Vagina (tissue), 2 donors: ENCODE results near the gene CHAF1A. TPM values are rescaled to one million over a fixed set of nuclear protein-coding genes. Genes with fewer than 3 reads are reported as not detected.

Experiments used
- DNase-seq, 2 donors: peaks; one replicate each; pipeline ENCODE4 v3.0.0-alpha.2; 2017; ENCODE audit errors: extremely low spot score in 2 of 2
- H3K27ac ChIP-seq: fragments of 200-600 bp; sonication (generic); one replicate; pipeline ENCODE4 v1.5.1; 2019
- H3K27me3 ChIP-seq: fragments of 200-600 bp; sonication (generic); one replicate; pipeline ENCODE4 v1.5.1; 2019
- H3K36me3 ChIP-seq, 2 donors: fragments of 200-600 bp; sonication (generic); one replicate each; pipeline ENCODE4 v1.5.1; 2017 to 2019
- H3K4me1 ChIP-seq: fragments of 200-600 bp; sonication (generic); one replicate; pipeline ENCODE4 v1.5.1; 2019
- H3K4me3 ChIP-seq, 2 donors: fragments of 200-600 bp; sonication (generic); 1 replicate in 1 of 2; 2 replicates in 1 of 2; pipeline ENCODE4 v1.5.1; 2016 to 2019
- H3K9me3 ChIP-seq: fragments of 200-600 bp; sonication (generic); one replicate; pipeline ENCODE4 v1.5.1; 2019
- CTCF ChIP-seq, 3 experiments: fragments of 450-650 bp in 2 of 3; fragments of 200-600 bp in 1 of 3; sonication (generic) in 1 of 3; IDR thresholded peaks; one replicate each; pipeline ENCODE4 v1.5.1; 2017 to 2019; ENCODE audit warnings: antibody characterized with exemption in 3 of 3, mild to moderate bottlenecking in 2 of 3, moderate library complexity in 2 of 3
- POLR2A ChIP-seq, 2 donors: fragments of 450-650 bp; IDR thresholded peaks; one replicate each; pipeline ENCODE4 v1.6.1; 2017; ENCODE audit warnings: antibody characterized with exemption in 2 of 2, mild to moderate bottlenecking in 2 of 2, moderate library complexity in 2 of 2
- POLR2AphosphoS5 ChIP-seq, 2 donors: sonication (generic); formaldehyde crosslinking; IDR thresholded peaks; one replicate each; pipeline ENCODE4 v1.9.0; 2017; ENCODE audit warnings: antibody characterized with exemption in 2 of 2, mild to moderate bottlenecking in 2 of 2, low read depth in 1 of 2; ENCODE audit not compliant: insufficient read depth in 1 of 2
- intact Hi-C: fragments of 100-400 bp; cut with DNase I; formaldehyde crosslinking; loops from one replicate; pipeline ENCODE4 v1.15.1; 2023
- total RNA-seq: library from RNA; depleted of rRNA; stranded (reverse); fragments of >200 nt; gene quantifications from one replicate; pipeline ENCODE4 v1.2.3, GENCODE V29; 2016

CHAF1A gene
- total RNA-seq, 1 donor from 2014 or later = 21.4 TPM

GRCh38 chr19:4425537-4425936, 23.1 kb downstream of the CHAF1A start:
- DNase-seq = no peak
- Histone ChIP-seq H3K4me1 (peaks cover 4% of the 10 kb centered on the region), H3K36me3 (peaks cover 0 to 10% of the 10 kb centered on the region in 2 donors), H3K27ac (no peak overlapping the region), H3K27me3 (no peaks in the 10 kb centered on the region), H3K9me3 (no peaks in the 10 kb centered on the region), H3K4me3 (no peak overlapping the region)
- no peak for TF ChIP-seq POLR2AphosphoS5 (IDR thresholded peaks at IDR 0.05; ENCODE audit: insufficient read depth in 1 of 2, low read depth in 1 of 2)
- TF ChIP-seq CTCF (IDR thresholded peaks at IDR 0.05) = no peak
- TF ChIP-seq POLR2A (IDR thresholded peaks at IDR 0.05) = no peak
- intact Hi-C loops = no loop called here

- H3K27ac ChIP-seq = no peak overlapping the region
Observed at GRCh38 chr19:4428326-4428975, 26.0 kb downstream of the CHAF1A start.

GRCh38 chr19:4429256-4429655, 26.8 kb downstream of the CHAF1A start:
- no peaks in the 10 kb centered on the region for H3K4me1 ChIP-seq
- H3K27ac ChIP-seq = no peak overlapping the region
- intact Hi-C loops = no loop called here
- peaks cover 0 to 34% of the 10 kb centered on the region in 2 donors for H3K36me3 ChIP-seq
- H3K27me3 ChIP-seq = no peaks in the 10 kb centered on the region
- no peak overlapping the region for H3K4me3 ChIP-seq
- no peak for DNase-seq
- TF ChIP-seq CTCF (IDR thresholded peaks at IDR 0.05) (no peak), POLR2A (IDR thresholded peaks at IDR 0.05) (no peak), POLR2AphosphoS5 (IDR thresholded peaks at IDR 0.05; ENCODE audit: insufficient read depth in 1 of 2, low read depth in 1 of 2) (no peak)
- no peaks in the 10 kb centered on the region for H3K9me3 ChIP-seq

More at GRCh38 chr19:4428326-4428975, 26.0 kb downstream of the CHAF1A start:
- DNase-seq = no peak
- Histone ChIP-seq H3K9me3 (no peaks in the 10 kb centered on the region), H3K4me3 (no peak overlapping the region), H3K27me3 (no peaks in the 10 kb centered on the region), H3K36me3 (peaks cover 0 to 26% of the 10 kb centered on the region in 2 donors), H3K4me1 (no peaks in the 10 kb centered on the region)
- no peak for TF ChIP-seq CTCF (IDR thresholded peaks at IDR 0.05)
- no peak for TF ChIP-seq POLR2AphosphoS5 (IDR thresholded peaks at IDR 0.05; ENCODE audit: insufficient read depth in 1 of 2, low read depth in 1 of 2)
- no peak for TF ChIP-seq POLR2A (IDR thresholded peaks at IDR 0.05)
- intact Hi-C loops = no loop called here

- H3K36me3 ChIP-seq = peaks cover 0 to 34% of the 10 kb centered on the region in 2 donors
Observed at GRCh38 chr19:4429771-4430171, 27.3 kb downstream of the CHAF1A start.

More at GRCh38 chr19:4429771-4430171, 27.3 kb downstream of the CHAF1A start:
- no peak overlapping the region for H3K4me3 ChIP-seq
- no peaks in the 10 kb centered on the region for H3K9me3 ChIP-seq
- H3K27me3 ChIP-seq = no peaks in the 10 kb centered on the region
- intact Hi-C loops = no loop called here
- no peak for DNase-seq
- H3K27ac ChIP-seq = no peak overlapping the region
- H3K4me1 ChIP-seq = no peaks in the 10 kb centered on the region
- TF ChIP-seq POLR2AphosphoS5 (IDR thresholded peaks at IDR 0.05; ENCODE audit: insufficient read depth in 1 of 2, low read depth in 1 of 2) (no peak), POLR2A (IDR thresholded peaks at IDR 0.05) (no peak), CTCF (IDR thresholded peaks at IDR 0.05) (no peak)
